ENCODE results near the gene SMAP1.

The SMAP1 gene

GRCh38 chr6:70663881-70664466 is 3.7 kb upstream of the SMAP1 start:
- TF ChIP-seq CTCF (IDR thresholded peaks at IDR 0.05; ENCODE audit: low read depth, low read length), result no peak
- DNase-seq (ENCODE audit: low read depth, low spot score), result no peak
- H3K4me3 ChIP-seq (ENCODE audit: low read depth, low read length), result no peak overlapping the region
- in situ Hi-C loops (cut with HindIII; ENCODE audit: low sequenced_read_pairs), result no loop called here

- no peak for DNase-seq (ENCODE audit: low read depth, low spot score)
- no peak overlapping the region for H3K4me3 ChIP-seq (ENCODE audit: low read depth, low read length)
- in situ Hi-C loops (cut with HindIII; ENCODE audit: low sequenced_read_pairs), result no loop called here
- TF ChIP-seq CTCF (IDR thresholded peaks at IDR 0.05; ENCODE audit: low read depth, low read length), result no peak
Observed at GRCh38 chr6:70666706-70667105, 977 bp upstream of the SMAP1 start.

- in situ Hi-C loops (cut with HindIII; ENCODE audit: low sequenced_read_pairs), result no loop called here
- no peak for DNase-seq (ENCODE audit: low read depth, low spot score)
- no peak for TF ChIP-seq CTCF (IDR thresholded peaks at IDR 0.05; ENCODE audit: low read depth, low read length)
- H3K4me3 ChIP-seq (ENCODE audit: low read depth, low read length), result peak overlapping the region; percentile 83
Observed at GRCh38 chr6:70667256-70667710, 400 bp upstream of the SMAP1 start.

GRCh38 chr6:70668499-70668812 is 773 bp downstream of the SMAP1 start:
- TF ChIP-seq CTCF (IDR thresholded peaks at IDR 0.05; ENCODE audit: low read depth, low read length), result no peak
- DNase-seq (ENCODE audit: low read depth, low spot score), result no peak
- peak overlapping the region; percentile 83 for H3K4me3 ChIP-seq (ENCODE audit: low read depth, low read length)
- in situ Hi-C loops (cut with HindIII; ENCODE audit: low sequenced_read_pairs), result no loop called here

GRCh38 chr6:70669133-70669532 is 1.4 kb downstream of the SMAP1 start:
- in situ Hi-C loops (cut with HindIII; ENCODE audit: low sequenced_read_pairs), result no loop called here
- DNase-seq (ENCODE audit: low read depth, low spot score), result peak; percentile 7
- no peak for TF ChIP-seq CTCF (IDR thresholded peaks at IDR 0.05; ENCODE audit: low read depth, low read length)
- H3K4me3 ChIP-seq (ENCODE audit: low read depth, low read length), result peak overlapping the region; percentile 83

- no peak for DNase-seq (ENCODE audit: low read depth, low spot score)
- H3K4me3 ChIP-seq (ENCODE audit: low read depth, low read length), result no peak overlapping the region
- TF ChIP-seq CTCF (IDR thresholded peaks at IDR 0.05; ENCODE audit: low read depth, low read length), result no peak
- in situ Hi-C loops (cut with HindIII; ENCODE audit: low sequenced_read_pairs), result no loop called here
Observed at GRCh38 chr6:70672549-70672948, 4.9 kb downstream of the SMAP1 start.

- no peak for TF ChIP-seq CTCF (IDR thresholded peaks at IDR 0.05; ENCODE audit: low read depth, low read length)
- in situ Hi-C loops (cut with HindIII; ENCODE audit: low sequenced_read_pairs), result no loop called here
- H3K4me3 ChIP-seq (ENCODE audit: low read depth, low read length), result no peak overlapping the region
- DNase-seq (ENCODE audit: low read depth, low spot score), result no peak
Observed at GRCh38 chr6:70673054-70673453, 5.4 kb downstream of the SMAP1 start.
